CD4-positive, alpha-beta T cell treated with Interleukin-21 for 1 hour (primary cell): ENCODE measurements around the gene YWHAE.
A peak's percentile ranks its signal among the peaks of the same experiment; 100 is the strongest.
"Not testable (repeated sequence)": the region's sequence is repeated elsewhere in the genome, so short reads cannot be mapped to it uniquely, and the experiment has no call there.

Experiments
- DNase-seq: peaks from one replicate; pipeline ENCODE4 v3.0.0-alpha.2; 2020

Gene YWHAE

GRCh38 chr17:1373707-1374237 lies 26.2 kb downstream of the YWHAE start:
- no peak for DNase-seq

GRCh38 chr17:1372618-1373017 lies 27.4 kb downstream of the YWHAE start:
- DNase-seq: no peak

- no peak for DNase-seq
Observed at GRCh38 chr17:1371893-1372590, 28.0 kb downstream of the YWHAE start.

DNA sequence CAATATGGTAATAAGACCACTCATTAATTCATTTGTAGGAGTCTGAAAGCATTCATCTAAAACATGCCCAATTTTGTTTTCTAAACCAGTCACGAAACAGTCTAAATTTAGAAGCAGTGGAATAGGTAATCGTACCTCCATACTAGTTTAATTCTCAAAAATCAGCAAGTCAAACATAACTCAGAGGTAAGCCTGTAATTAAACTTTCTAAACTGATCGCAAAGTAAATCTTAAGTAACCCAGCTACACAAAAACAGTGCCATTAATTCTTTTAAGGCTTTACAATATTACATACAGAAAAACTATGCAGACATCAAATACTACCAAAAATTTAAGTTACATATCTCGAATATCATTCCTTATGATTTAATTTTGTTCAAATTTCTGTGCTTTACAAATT lies 31.4 kb downstream of the YWHAE start:
- DNase-seq: no peak

DNA sequence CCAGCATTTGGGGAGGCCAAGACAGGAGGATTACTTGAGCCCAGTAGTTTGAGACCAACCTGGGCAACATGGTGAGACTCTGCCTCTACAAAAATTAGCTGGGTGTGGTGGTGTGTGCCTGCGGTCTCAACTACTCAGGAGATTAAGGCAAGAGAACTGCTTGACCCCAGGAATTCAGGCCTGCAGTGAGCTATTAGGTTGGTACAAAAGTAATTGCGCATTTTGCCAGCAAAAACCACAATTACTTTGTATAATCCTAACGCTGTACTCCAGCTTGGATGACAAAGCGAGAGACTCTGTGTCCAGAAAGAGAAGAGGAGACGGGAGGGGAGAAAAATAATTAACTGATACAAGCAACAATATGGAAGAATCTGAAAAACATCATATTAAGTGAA lies 32.7 kb downstream of the YWHAE start:
- DNase-seq: no peak

DNA sequence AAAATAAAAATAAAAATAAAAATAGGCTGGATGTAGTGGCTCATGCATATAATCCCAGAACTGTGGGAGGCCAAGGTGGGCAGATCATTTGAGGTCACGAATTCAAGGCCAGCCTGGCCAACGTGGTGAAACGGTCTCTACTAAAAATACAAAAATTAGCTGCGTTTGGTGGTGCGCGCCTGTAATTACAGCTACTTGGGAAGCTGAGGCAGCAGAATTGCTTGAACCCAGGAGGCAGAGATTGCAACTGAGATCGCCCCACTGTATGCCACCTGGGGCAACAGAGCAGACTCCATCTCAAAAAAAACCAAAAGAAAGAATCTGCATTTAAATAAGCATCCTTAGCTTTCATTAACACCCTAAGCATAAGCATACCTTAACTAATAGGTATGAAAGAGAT lies 33.8 kb downstream of the YWHAE start:
- DNase-seq: no peak

DNA sequence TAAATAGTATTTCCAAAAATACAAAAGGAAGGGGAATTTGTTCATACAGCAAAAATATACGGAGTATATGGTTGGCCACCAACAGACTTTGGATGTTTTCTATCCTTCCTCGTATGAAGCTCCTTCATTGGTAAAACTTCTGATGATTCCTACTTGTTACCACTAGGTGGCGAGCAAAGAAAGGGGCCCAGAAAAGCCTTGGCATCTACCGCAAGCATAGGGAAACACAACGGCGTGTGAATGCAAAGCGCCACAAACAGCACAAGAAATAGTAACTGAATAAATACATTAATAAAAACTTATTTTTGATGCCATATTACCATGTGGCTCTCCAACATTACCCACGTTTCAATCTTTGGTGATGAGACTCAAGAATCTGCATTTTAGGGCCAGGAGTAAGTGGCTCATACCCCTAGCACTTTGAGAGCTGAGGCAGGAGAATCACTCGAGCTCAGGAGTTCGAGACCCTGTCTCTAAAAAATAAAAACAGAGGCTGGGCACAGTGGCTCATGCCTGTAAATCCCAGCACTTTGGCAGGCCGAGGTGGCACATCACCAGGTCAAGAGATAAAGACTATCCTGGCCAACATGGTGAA lies 34.5 kb downstream of the YWHAE start:
- peak; percentile 86 for DNase-seq

DNA sequence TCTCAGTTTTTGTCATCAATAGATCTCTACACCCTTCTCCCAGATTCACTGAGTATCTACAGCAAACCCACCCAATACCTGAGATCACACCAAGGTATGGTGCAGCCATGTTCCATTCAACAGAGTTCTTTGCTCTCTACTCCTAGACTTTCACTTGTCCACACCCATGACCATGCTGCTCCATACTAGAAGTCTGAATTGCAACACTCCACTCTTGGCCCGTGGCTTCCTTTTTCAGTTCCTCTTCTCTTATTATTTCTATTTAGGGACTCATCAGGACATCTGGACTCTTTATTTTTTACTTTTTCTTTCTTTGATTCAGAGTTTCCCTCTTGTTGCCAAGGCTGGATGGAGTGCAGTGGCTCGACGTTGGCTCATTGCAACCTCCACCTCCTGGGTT lies 37.1 kb downstream of the YWHAE start:
- no peak for DNase-seq

GRCh38 chr17:1362065-1362848 lies 37.8 kb downstream of the YWHAE start:
- peak; percentile 40 for DNase-seq

DNA sequence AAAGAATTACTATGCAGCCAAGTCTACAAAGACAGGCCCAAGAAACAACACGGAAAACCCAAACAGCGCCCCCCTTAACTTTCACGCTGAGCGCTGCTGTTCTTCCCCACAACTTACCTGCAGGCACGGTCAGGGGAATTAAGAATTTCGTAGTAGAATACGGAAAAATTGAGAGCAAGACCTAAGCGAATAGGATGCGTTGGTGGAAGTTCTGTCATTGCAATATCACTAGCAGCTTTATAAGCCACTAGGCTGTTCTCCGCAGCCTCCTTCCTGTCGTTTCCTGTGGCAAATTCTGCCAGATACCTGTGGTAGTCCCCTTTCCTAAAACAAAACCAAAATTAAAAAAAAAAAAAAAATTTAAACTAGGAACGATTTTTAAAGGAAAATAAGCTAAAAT lies 39.0 kb downstream of the YWHAE start:
- peak; percentile 45 for DNase-seq

GRCh38 chr17:1360315-1360714 lies 39.7 kb downstream of the YWHAE start:
- not testable (repeated sequence) for DNase-seq

DNA sequence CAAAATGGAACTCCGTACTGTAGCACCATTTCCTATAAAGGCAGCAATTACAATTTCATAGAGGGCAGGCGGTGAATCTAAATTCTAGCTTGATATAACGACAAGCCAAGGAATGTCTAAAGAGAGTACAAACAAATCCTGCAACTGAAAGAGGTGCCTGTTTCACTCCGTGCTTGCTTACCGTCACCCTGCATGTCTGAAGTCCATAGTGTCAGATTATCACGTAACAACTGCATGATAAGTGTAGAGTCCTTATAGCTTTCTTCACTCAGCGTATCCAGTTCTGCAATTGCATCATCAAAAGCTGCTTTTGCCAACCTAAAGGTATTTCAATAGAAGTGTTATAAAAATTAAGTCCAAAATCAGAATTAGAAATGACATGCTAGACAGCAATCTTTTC lies 46.0 kb downstream of the YWHAE start:
- DNase-seq: no peak

- DNase-seq: not testable (repeated sequence)
Observed at GRCh38 chr17:1352530-1352929, 47.5 kb downstream of the YWHAE start.

GRCh38 chr17:1351971-1352370 lies 48.1 kb downstream of the YWHAE start:
- no peak for DNase-seq

- DNase-seq: no peak
Observed at GRCh38 chr17:1351275-1351674, 48.7 kb downstream of the YWHAE start.

DNA sequence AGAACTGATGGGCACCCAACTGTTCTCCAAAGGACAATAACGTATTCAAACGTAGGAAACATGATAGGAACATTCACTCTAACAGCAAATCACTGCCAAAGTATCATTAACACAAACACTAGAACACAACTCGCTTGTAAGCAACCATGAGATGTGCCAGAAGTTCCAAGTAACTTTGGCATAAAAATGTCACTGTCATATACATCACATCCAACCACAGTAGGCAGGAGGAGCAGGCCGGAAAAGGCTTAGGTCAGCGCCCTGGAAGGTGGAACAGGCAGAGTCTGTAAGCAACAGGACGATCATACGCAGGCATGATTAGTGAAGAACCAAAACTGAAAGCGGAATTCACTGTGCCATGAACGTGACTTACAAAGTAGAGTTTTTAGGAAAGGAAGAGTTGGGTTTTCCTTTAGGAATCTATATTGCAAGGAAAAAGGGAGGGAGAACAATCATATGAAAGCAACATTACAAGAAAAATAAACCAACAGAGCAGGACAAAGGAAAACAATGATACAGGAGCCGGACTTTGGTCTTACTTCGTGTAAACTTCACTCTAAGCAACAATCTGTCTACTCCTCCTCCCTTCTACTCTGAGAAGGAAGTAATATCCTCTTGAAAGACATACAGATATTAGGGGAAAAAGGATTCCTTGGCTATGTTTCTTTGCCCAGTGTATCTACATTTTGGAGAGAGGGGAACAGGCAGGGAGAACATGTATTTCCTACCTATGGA lies 52.3 kb downstream of the YWHAE start:
- DNase-seq: peak; percentile 13

DNA sequence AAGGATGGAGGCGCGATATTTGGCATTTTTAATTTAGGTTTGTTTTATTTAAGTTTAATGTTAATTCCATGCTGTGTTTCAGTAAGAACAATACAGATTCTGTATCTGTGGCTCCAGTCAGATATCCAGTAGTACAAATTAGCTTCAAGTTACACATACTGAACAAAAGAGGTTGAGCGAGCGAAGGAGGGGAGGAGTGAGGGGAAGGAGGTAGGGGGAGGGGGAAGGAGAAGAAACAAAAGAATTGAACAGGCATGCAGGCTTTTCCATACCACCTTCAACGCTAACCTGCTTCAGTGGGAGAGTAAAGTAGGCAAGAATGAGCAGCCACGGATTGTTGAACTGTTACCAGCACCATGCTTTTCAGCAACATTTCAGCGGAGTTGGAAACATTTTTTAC lies 55.5 kb downstream of the YWHAE start:
- DNase-seq: no peak

DNA sequence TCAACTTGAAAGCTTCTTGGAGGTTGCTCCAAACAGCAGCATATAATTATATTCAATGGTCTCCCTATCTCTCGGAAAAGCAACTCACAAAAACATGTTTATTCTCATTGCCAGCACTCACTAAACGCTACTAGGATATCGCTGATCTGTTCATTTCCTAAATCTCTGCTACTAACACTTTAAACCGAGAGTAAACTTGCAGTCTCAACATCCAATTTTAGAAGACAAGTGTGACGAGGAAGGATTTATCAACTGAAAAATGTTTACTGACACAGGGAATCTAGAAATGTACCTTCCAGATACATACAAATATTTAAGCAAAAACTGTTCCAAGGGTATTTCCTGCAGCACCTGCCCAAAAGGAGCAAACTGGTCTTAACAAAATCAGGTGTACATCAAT lies 56.5 kb downstream of the YWHAE start:
- DNase-seq: no peak

- DNase-seq: no peak
Observed at GRCh38 chr17:1340371-1340770, 59.7 kb downstream of the YWHAE start.

DNA sequence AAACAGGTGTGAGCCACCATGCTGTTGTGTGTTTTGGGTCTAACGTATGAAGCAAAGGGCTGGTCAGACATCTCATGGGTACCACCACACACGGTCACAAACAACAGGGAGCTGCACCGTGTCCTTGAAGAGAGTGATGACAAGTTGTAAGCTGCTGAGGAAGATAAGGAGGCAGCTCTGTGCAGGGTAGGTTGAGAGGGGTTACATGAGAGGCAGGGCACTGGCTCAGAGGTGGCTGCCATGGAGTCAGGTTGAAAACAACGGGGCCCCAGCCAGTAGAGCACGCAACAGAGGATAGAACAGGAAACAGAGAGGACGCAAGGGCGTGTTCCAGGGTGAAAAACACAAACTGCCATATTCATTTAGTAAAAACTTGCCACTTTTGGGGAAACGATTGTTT lies 68.3 kb downstream of the YWHAE start:
- no peak for DNase-seq

DNA sequence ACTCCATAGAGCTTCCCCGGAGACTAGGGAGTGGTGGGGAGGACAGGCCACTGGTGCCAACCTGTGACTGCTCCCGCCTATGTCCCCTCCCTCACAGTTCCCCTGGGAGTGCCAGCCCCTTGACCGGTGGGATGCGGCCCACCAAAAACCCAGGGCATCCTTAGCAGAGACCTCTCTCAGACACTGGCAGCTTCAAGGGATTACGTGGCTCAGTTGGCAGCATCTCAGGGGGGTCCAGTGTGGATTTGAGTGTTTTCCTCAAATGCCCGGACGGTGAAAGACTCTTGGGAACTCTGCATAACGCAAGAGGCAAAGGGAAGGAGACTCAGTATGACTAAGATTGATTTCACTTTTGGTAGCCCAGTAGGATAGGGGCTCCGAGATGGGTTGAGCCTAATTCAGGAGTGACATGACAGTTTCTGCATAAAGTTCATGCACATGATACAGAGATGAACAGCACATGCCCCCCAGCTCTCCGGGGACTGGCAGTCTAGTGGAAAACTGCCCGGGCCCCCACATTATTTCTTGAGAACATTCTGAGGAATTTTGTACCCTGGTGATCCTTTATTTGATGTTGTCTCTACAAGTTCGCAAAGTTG lies 70.2 kb downstream of the YWHAE start:
- no peak for DNase-seq

- no peak for DNase-seq
Observed at GRCh38 chr17:1328437-1328836, 71.6 kb downstream of the YWHAE start.

DNA sequence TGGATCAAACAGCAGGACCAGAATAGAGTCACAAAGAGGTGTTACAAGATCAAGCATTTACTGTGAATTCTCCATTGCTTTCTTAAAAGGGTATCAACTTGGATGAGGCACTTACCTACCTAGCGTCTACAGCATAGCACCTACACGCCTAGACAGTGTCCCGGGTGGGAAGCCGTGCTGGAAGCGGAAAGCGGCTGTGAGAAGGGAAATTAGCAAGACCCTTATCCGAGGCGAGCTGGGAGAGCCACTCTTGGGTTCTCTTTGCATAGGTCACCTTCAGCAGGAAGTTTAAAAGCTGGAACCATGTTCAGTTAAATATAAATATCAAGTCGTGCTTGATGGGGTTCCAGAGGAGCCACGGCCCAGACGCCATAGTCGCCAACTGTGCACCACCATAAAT lies 74.3 kb downstream of the YWHAE start:
- no peak for DNase-seq
